Left colon (tissue), 2 donors: ENCODE results near the gene TMEM240. TPM values are rescaled to one million over a fixed set of nuclear protein-coding genes. Genes with fewer than 3 reads are reported as not detected.
"Not testable (repeated sequence)": the region's sequence is repeated elsewhere in the genome, so short reads cannot be mapped to it uniquely, and the experiment has no call there.

Source experiments
- ATAC-seq: fragments of 200-7000 bp; cut with Tn5 transposase; one replicate; pipeline ENCODE4 v1.9.1; 2020; ENCODE audit warnings: mild to moderate bottlenecking, moderate library complexity
- DNase-seq, 2 donors: peaks; one replicate each; pipeline ENCODE4 v3.0.0-alpha.2; 2020
- intact Hi-C, 2 donors: fragments of 100-400 bp; cut with DNase I in 1 of 2; cut with micrococcal nuclease in 1 of 2; formaldehyde crosslinking; loops; one replicate each; pipeline versions ENCODE4 v1.11.2 to v1.14.0; 2022; cut with DNase I, micrococcal nuclease
- total RNA-seq, 2 donors: library from RNA; stranded (reverse); fragmentation: NEBNext Ultra II Directional; extraction: Animal tissue kit (Norgen Biotek cat#: 25700); gene quantifications; one replicate each; pipeline ENCODE4 v1.2.1, GENCODE V29; 2021
- donor health status: DM: no; HTN: no; CAD: no.
- donor health status: DM: yes; HTN: yes; CAD: no.

The TMEM240 gene
- total RNA-seq, 2 donors from 2014 or later = 0.67 to 2.6 TPM

DNA sequence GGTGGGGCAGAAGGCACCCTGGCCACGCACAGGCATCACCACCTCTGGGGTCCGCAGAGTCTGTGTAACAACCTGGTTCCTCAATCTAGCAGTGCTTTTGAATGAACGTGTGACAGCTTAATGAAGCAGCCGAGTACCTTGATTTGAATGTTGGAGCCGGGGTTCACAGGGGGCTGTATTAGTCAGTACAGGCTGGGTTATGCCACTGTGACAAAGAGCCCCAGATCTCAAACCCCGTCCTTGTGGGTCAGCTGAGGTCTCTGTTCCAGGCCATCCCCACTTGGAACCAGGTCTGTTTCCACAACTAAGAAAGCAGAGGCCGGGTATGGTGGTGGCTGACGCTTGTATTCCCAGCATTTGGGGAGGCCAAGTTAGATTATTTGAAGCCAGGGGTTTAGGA lies 10.5 kb downstream of the TMEM240 start:
- ATAC-seq (no peak), DNase-seq (no peak)
- intact Hi-C loops = no loop called here

DNA sequence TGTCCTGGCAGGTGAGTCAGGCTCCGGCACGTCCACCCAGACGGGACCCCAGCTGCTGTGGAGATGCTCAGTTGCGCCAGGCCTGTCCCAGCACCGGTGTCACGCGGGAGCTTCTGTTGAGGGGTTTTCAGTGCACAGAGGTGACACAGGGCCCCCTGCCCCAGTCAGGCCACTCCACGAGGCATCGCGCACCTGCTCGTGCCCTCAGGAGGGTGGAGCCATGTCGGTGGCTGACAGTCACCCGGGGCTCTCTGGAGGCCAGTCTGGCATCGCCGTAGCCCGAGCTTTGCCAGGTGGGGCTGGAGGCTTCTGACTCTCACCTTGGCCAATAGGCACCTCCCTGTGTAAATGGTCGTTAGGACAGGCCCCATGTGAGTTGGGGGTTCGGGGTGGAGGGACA lies 11.1 kb downstream of the TMEM240 start:
- no peak for DNase-seq
- intact Hi-C loops = no loop called here
- ATAC-seq = no peak

DNA sequence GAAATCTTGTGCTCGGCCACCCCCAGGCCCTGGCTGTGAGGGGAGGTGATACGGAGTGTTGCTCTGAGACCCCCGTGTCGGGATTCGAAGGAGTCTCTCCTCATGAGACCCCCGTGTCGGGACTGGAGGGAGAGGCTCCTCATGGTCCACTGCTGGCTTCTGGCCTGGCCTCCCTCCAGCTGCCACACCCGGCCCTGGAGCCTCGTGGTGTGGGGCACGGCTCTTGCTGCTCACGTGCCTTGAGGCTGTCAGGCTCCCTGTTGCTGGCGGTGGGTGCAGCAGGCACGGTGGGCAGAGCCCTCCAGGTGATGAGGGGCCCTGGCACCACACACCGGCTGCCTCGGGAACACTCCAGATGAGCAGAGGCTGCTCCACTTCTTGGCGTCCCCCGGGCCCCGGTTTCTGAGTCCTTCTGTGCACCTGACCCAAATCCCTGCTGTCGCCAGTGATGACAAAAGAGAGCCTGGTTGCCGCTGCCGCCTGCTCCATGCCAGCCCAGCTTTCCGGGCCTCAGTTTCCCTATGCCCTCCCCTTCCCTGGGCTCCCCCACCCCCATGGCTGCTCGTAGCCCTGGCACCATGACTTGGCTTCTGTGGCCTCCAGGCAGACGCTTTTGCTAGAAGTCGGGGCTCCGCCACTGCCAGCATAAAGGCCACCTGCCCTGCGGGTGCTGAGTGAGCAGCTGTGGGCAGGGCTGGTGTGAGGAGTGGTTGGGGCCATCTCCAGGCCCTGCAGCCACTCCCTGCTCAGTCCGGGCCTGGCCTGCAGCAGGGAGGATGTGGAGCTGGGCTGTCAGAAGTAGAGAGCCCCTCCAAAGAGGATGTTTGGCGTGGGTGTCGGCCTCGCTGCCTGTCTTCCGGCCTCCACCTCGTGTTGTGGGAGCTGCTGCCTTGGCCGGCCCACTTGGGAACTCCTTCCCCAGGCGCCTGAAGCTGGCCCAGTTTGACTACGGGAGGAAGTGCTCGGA lies 11.8 kb downstream of the TMEM240 start:
- no peak for DNase-seq
- intact Hi-C loops = no loop called here
- ATAC-seq = no peak

DNA sequence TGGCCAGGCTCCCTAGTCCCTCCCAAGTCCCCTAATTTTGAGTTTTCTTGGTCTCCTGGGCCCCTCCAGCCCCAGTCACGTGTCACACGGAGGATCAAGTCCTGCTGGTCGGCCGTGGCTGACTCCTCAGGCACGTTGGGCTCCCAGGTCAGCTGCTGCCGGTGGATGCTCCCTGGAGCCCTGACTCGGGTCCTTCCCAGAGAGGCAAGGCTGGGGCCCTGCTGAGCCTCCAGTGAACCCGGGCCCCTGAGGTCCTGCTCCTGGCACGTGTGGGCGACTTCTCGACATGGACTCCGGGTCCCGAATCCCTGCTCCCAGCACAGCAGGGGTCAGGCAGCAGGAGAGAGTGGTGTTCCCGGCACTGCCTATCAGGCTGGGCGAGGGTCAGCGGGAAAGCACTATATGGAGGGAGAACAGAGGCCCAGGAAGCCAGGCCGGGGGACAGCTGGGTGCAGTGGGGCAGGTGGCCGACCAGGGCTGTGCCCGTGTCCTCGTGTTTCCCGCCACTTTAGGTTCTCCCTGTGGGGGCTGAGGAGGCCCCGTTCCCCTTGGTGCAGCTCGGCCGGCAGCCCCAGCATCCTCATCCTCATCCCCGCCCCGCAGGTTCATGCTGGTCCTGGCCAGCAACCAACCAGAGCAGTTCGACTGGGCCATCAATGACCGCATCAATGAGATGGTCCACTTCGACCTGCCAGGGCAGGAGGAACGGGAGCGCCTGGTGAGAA lies 13.2 kb downstream of the TMEM240 start:
- DNase-seq (no peak), ATAC-seq (no peak)
- intact Hi-C loops = no loop called here

DNA sequence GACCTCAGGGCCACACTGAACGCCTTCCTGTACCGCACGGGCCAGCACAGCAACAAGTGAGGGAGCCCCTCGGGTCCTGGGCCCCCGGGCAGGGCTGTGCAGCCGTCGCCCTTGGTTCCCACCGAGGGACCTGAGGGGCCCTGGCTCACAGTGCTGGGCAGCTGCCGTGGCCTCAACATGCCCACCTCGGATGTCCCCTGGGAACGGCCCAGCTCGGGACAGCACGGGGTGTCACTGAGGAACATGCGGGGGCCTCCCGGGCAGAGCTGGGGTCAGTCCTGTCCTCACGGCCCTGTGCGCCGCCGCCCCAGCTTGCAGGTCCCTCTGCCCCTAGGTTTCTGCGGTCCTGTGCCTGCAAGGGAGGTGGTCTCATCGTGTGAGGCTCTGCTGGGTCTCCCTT lies 13.9 kb downstream of the TMEM240 start:
- ATAC-seq, intact Hi-C loops: not testable (repeated sequence)

DNA sequence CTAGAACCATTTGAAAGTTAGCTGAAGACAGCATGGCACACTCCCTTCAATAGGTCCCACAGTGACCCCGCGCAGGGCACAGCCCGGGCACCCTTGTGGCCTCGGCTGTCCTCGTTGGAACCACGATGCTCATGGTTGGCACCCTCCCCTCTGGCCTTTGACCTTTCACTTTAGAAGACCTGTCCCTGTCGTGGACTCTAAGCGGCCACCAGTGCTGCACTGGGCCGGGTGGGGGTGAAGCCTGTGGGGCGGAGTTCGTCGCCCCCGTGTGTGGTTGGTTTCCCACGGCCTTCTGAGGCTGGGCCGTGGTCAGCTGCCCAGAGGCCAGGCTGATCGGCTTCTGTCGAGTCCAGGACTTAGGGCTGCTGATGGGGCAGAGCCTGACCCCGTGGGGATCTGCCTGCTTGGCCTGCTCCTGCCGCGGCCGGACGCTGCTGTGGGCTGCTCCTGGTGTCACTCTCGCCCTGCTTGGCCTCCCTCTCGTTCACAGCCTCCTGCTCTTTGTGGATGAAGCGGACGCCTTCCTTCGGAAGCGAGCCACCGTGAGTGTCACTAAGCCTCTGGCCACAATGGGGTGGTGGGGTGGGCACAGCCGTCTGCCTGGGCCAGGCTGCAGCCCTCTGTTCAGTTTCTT lies 15.6 kb downstream of the TMEM240 start:
- ATAC-seq = not testable (repeated sequence)

More for the DNA sequence above, 13.9 kb downstream of the TMEM240 start:
- DNase-seq = not testable (repeated sequence)

DNA sequence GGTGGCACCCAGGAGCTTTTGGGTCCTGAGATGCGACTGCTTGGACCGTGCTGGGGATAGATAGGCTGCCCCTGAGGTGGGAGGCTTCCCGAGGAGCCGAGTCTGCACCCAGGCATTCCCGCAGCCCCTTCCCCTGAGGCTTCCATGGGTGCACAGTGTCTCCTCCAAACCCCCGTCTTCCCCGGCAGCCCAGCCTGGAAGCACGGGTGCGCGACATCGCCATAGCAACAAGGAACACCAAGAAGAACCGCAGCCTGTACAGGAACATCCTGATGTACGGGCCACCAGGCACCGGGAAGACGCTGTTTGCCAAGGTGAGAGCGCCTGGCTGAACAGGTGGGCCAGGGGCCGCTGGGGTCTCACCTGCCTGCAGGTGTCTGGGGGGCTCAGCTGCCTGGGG lies 16.8 kb downstream of the TMEM240 start:
- ATAC-seq, DNase-seq, intact Hi-C loops: not testable (repeated sequence)

More for the DNA sequence above, 15.6 kb downstream of the TMEM240 start:
- DNase-seq, intact Hi-C loops: not testable (repeated sequence)

DNA sequence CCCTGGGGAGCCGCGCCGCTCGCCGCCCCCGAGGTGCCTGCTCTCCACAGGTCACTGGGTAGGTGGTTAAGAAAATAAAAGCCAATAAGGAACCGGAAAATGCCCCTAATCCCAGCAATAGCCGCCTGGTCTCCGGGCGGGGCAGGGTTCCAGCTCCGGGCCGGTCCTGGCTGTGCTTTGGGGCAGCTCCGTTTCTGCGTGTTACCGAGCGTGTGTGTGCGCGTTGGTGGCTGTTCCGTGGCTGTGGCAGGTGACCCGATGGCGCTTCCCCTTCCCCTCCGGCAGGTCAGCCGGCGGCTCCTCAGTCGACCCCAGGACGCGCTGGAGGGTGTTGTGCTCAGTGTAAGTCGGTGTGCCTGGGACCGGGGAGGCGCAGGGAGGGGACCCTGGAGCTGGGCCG lies 17.2 kb downstream of the TMEM240 start:
- intact Hi-C loops, DNase-seq, ATAC-seq: not testable (repeated sequence)

DNA sequence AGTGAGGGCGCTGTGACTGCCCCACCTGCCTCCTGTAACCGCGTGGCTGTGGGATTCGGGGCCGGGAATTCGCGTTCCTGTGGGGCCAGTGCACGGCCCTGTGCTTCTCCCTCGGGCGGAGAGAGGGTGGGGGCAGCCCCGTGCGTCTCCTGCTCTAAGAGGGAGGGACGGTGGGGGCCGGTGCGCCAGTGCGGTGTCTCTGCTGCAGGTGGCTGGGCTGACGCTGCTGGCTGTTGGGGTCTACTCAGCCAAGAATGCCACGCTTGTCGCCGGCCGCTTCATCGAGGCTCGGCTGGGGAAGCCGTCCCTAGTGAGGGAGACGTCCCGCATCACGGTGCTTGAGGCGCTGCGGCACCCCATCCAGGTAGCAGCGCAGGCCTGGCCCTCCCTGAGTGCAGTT lies 17.9 kb downstream of the TMEM240 start:
- DNase-seq, intact Hi-C loops, ATAC-seq: not testable (repeated sequence)

DNA sequence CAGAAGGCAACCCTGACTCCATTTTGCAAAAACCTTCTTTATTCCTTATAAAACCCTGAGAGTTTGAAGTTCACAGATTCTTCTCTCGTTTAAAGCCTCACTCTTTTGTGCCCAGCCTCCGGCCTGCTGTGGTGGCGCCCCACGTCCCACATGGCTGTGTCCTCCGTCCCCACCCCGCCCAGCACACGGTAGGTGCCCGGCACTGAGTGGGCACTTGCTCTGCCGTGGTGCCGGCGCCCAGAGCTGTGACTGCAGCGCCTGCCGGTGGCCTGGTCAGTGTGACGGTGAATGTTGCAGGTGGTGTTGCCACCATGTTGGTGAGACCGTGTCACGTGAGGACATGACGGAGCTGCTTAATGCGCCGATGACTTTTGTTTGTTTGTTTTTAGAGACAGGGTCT lies 19.1 kb downstream of the TMEM240 start:
- no peak for DNase-seq
- no peak for ATAC-seq
- intact Hi-C loops = no loop called here

DNA sequence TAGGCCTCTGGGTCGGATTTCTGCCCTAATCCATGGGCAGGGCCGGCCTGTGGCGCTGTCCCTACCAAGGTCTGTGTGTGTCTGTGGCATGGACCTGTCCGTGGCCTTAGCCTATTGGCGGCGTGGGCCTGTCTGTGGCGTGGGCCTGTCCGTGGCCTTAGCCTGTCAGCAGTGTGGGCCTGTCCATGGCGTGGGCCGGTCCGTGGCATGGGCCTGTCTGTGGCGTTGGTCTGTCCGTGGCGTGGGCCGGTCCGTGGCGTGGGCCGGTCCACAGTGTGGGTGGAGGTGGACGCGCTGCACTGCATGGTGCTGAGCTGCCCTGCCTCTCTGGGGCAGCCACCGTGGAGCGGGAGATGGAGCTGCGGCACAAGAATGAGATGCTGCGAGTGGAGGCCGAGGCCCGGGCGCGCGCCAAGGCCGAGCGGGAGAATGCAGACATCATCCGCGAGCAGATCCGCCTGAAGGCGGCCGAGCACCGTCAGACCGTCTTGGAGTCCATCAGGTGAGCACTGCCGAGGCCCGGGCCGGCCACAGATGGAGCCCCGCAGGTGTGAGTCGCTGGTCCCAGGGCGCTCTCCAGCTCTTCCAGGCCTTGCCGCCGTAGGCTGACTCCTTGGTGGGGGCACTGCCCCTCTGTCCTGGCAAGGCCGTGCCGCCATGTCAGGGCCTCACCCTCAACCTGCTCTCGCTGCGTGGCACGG lies 20.5 kb downstream of the TMEM240 start:
- intact Hi-C loops, ATAC-seq, DNase-seq: not testable (repeated sequence)

DNA sequence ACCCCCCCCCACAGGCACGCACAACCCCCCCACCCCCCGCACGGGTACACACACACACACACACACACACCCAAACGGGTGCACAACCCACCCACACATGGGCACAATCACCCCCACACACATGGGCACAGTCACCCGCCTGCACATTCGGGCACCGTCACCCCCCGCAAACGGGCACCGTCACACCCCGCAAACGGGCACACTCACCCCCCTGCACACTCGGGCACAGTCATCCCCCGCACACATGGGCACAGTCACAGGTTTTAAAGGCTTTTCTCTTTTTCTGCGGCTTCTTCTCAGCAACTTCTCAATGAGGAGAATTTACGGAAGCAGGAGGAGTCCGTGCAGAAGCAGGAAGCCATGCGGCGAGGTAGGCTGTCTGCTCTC lies 21.8 kb downstream of the TMEM240 start:
- DNase-seq, ATAC-seq, intact Hi-C loops: not testable (repeated sequence)

DNA sequence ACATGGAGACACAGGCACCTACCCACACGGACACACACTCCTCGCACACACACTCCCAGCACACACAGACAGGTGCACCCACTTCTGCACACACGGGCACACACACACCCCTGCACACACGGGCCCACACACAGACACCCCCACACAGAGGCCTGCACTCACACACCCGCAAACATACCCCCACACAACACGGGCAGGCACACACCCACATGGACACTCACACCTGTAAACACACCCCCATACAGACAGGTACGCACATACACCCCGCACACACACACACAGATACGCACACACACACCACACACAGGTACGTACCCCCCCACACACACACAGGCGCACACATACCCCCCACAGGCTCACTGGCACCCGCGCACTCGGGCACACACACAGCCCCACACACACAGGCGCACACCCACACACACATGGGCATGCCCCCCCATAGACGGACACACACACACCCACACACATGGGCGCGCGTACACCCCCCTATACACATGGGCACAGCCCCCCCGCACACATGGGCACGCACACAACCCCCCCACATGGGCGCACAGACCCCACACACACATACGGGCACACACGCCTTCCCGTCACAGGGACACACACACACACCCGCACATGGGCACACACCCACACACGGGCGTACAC lies 22.3 kb downstream of the TMEM240 start:
- DNase-seq (no peak), ATAC-seq (no peak)
- intact Hi-C loops = no loop called here

DNA sequence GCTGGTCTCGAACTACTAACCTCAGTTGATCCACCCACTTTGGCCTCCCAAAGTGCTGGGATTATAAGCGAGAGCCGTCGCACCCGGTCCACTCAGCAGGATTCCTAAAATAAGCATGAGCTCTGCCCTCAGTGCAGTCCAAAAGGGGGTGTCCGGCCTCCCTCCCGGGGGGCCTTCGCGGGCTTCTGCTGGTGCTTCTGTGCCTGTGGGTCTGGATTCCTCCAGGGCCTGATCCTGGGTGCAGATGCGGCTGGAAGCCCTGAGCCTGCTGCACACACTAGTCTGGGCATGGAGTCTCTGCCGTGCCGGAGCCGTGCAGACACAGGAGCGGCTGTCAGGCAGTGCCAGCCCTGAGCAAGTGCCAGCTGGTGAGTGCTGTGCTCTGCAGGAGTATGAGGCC lies 23.5 kb downstream of the TMEM240 start:
- intact Hi-C loops, DNase-seq, ATAC-seq: not testable (repeated sequence)

DNA sequence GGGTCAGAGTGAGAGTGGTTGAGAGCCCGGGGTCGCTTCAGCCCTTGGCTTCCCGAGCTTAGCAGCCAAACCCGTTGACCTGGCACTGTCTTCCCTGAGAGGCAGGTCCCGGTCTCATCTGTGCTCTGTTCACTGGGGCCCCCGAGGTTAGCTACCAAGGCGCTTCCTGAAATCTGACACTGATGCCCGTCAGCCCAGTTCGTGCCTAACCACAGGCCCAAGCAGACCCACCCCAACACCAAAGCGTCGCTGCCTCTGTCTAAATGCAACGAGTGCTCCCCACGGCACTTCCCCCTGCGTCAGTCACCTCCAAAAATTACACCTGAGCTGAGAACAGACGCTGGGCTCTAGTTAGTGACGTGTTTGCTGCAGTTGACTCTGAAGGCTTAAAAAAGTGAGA lies 26.0 kb downstream of the TMEM240 start:
- ATAC-seq, intact Hi-C loops, DNase-seq: not testable (repeated sequence)

DNA sequence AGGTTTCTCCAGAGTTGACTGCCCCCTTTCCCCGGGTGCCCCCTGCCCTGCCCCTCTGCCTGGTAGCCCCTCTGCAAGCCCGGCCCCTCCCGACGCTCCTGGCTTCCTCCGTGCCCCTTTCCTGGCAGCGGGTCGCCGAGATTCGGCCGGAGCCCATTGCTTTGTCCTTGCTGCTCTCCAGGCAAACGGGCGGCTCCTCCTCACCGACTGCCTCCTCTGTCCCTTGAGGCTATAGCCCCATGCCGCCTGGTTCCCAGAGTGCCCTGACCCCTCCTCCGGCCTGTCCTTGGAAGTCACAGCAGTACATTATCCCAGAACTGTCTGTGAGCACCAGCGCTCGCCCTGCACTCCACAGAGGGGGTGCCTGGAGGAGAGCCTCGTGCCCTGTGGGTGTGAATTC lies 26.7 kb downstream of the TMEM240 start:
- intact Hi-C loops, DNase-seq, ATAC-seq: not testable (repeated sequence)

DNA sequence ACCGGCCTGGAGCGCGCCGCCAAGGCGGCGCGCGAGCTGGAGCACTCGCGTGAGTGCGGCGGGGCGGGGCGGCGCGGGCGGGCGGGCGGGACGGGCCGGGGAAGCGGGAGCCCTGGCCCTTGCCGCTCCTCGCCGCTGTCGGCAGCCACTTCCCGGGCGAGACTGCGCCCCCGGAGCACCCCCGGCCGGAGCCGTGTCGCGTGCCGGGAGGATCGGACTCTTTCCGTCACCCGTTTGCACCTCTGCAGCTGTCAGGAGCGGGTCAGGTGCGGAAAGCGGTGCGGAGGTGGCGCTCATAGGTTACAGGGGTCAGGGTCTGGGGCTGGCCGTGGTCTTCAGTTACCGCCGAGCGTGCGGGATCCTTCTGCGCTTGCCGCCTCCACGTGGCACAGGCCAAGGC lies 28.0 kb downstream of the TMEM240 start:
- intact Hi-C loops = not testable (repeated sequence)
- peak in 1 of 2 donors; percentile 16 for DNase-seq
- peak; percentile 7 for ATAC-seq
